HepG2 (cell line): Measurements from ENCODE around the gene TMEM239. TPM values are rescaled to one million over a fixed set of nuclear protein-coding genes. Genes with fewer than 3 reads are reported as not detected.

Experiments used
- ARNTL ChIP-seq: sonication (generic); formaldehyde crosslinking; IDR thresholded peaks from 2 replicates; pipeline ENCODE4 v1.4.0; 2020; ENCODE audit warnings: mild to moderate bottlenecking, missing genetic modification reagents
- HOXA9 ChIP-seq: sonication (generic); formaldehyde crosslinking; IDR thresholded peaks from 2 replicates; pipeline ENCODE4 v1.8.1; 2022; ENCODE audit warnings: missing genetic modification reagents, mild to moderate bottlenecking, moderate library complexity, borderline replicate concordance
- KDM2A ChIP-seq: sonication (generic); formaldehyde crosslinking; IDR thresholded peaks from 2 replicates; pipeline ENCODE4 v1.4.0; 2020; ENCODE audit warnings: low read depth, missing genetic modification reagents, borderline replicate concordance
- NCOR1 ChIP-seq: fragments of 200-600 bp; sonication (generic); IDR thresholded peaks from 2 replicates; pipeline ENCODE4 v1.7.0; 2017; ENCODE audit warnings: antibody characterized with exemption, low read length, borderline replicate concordance
- NFE2 ChIP-seq: sonication (generic); formaldehyde crosslinking; IDR thresholded peaks from 2 replicates; pipeline ENCODE4 v1.4.0; 2020; ENCODE audit warnings: missing genetic modification reagents
- NFYB ChIP-seq: sonication (generic); formaldehyde crosslinking; IDR thresholded peaks from 2 replicates; pipeline ENCODE4 v1.4.0; 2020; ENCODE audit warnings: missing genetic modification reagents
- PHF20 ChIP-seq: sonication (generic); formaldehyde crosslinking; IDR thresholded peaks from 2 replicates; pipeline ENCODE4 v1.5.0; 2020; ENCODE audit warnings: mild to moderate bottlenecking, missing genetic modification reagents
- RFX5 ChIP-seq: IDR thresholded peaks from 2 replicates; pipeline ENCODE4 v1.6.1; 2011; ENCODE audit warnings: low read depth, low read length, improper control_type of control experiment
- SAP130 ChIP-seq: IDR thresholded peaks from 2 replicates; pipeline ENCODE4 v1.6.1; 2016; ENCODE audit warnings: low read depth
- SIN3A ChIP-seq: IDR thresholded peaks from 2 replicates; pipeline ENCODE4 v1.6.1; 2011; ENCODE audit warnings: low read depth, mild to moderate bottlenecking, control low read depth, low read length, borderline replicate concordance
- SNAI1 ChIP-seq: sonication (generic); formaldehyde crosslinking; IDR thresholded peaks from 2 replicates; pipeline ENCODE4 v1.5.0; 2020; ENCODE audit warnings: mild to moderate bottlenecking, missing genetic modification reagents, borderline replicate concordance
- SP2 ChIP-seq: sonication (generic); formaldehyde crosslinking; IDR thresholded peaks from 2 replicates; pipeline ENCODE4 v1.5.1; 2020; ENCODE audit warnings: mild to moderate bottlenecking, missing genetic modification reagents
- TEF ChIP-seq: sonication (generic); formaldehyde crosslinking; IDR thresholded peaks from 2 replicates; pipeline ENCODE4 v1.5.0; 2020; ENCODE audit warnings: missing genetic modification reagents
- YY1 ChIP-seq: IDR thresholded peaks from 2 replicates; pipeline ENCODE4 v1.6.1; 2011; ENCODE audit warnings: low read length, low read depth, moderate library complexity, mild to moderate bottlenecking; ENCODE audit not compliant: insufficient read depth, insufficient replicate concordance
- ZNF569 ChIP-seq: sonication (generic); formaldehyde crosslinking; IDR thresholded peaks from 2 replicates; pipeline ENCODE4 v1.5.0; 2020; ENCODE audit warnings: mild to moderate bottlenecking, missing genetic modification reagents, moderate library complexity, borderline replicate concordance
- ZNF605 ChIP-seq: sonication (generic); formaldehyde crosslinking; IDR thresholded peaks from 2 replicates; pipeline ENCODE4 v1.8.0; 2022; ENCODE audit warnings: mild to moderate bottlenecking, missing genetic modification reagents
- ZNF615 ChIP-seq: sonication (generic); formaldehyde crosslinking; IDR thresholded peaks from 2 replicates; pipeline ENCODE4 v1.5.0; 2020; ENCODE audit warnings: mild to moderate bottlenecking, missing genetic modification reagents, borderline replicate concordance
- ZNF768 ChIP-seq: sonication (generic); formaldehyde crosslinking; IDR thresholded peaks from 2 replicates; pipeline ENCODE4 v1.4.0; 2020; ENCODE audit warnings: missing genetic modification reagents
- ZNF772 ChIP-seq: sonication (generic); formaldehyde crosslinking; IDR thresholded peaks from 2 replicates; pipeline ENCODE4 v1.5.0; 2020; ENCODE audit warnings: mild to moderate bottlenecking, missing genetic modification reagents
- ZNF775 ChIP-seq: sonication (generic); formaldehyde crosslinking; IDR thresholded peaks from 2 replicates; pipeline ENCODE4 v1.4.0; 2020; ENCODE audit warnings: missing genetic modification reagents, mild to moderate bottlenecking, moderate library complexity, borderline replicate concordance
- polyA plus RNA-seq, 8 experiments: library from polyadenylated mRNA; depleted of rRNA in 3 of 8; stranded (reverse) in 7 of 8; unstranded in 1 of 8; fragments of >200 nt; fragmentation: Illumina TruSeq in 4 of 8; extraction: Trizol in 4 of 8; gene quantifications; 2 replicates each; pipeline versions ENCODE4 v1.2.1 to v1.2.3, GENCODE V29; 2011 to 2016; ENCODE audit warnings: low read depth in 4 of 8, missing spikeins in 1 of 8, mixed read lengths in 1 of 8; ENCODE audit not compliant: insufficient read depth in 1 of 8
- total RNA-seq, 5 experiments: library from RNA; depleted of rRNA; stranded (reverse); fragments of >200 nt; fragmentation: Illumina TruSeq; extraction: Trizol; gene quantifications; 2 replicates each; pipeline ENCODE4 v1.2.3, GENCODE V29; 2016; ENCODE audit warnings: low read depth in 1 of 5
- TF ChIP-seq, protein P1 (sequence below): sonication (generic); formaldehyde crosslinking; IDR thresholded peaks from 2 replicates; pipeline ENCODE4 v1.4.0; 2020; ENCODE audit warnings: missing genetic modification reagents, borderline replicate concordance
- TF ChIP-seq, protein P2 (sequence below): sonication (generic); formaldehyde crosslinking; IDR thresholded peaks from 2 replicates; pipeline ENCODE4 v1.4.0; 2020; ENCODE audit warnings: low read depth, mild to moderate bottlenecking, missing genetic modification reagents
- TF ChIP-seq, protein P3 (sequence below): sonication (generic); formaldehyde crosslinking; IDR thresholded peaks from 2 replicates; pipeline ENCODE4 v1.4.0; 2020; ENCODE audit warnings: low read depth, mild to moderate bottlenecking, missing genetic modification reagents

Gene TMEM239
- total and polyA plus RNA-seq, 2 of the 13 experiments (the other 11 are each of a cell fraction or from before 2014, with no cell fraction given): not detected

DNA sequence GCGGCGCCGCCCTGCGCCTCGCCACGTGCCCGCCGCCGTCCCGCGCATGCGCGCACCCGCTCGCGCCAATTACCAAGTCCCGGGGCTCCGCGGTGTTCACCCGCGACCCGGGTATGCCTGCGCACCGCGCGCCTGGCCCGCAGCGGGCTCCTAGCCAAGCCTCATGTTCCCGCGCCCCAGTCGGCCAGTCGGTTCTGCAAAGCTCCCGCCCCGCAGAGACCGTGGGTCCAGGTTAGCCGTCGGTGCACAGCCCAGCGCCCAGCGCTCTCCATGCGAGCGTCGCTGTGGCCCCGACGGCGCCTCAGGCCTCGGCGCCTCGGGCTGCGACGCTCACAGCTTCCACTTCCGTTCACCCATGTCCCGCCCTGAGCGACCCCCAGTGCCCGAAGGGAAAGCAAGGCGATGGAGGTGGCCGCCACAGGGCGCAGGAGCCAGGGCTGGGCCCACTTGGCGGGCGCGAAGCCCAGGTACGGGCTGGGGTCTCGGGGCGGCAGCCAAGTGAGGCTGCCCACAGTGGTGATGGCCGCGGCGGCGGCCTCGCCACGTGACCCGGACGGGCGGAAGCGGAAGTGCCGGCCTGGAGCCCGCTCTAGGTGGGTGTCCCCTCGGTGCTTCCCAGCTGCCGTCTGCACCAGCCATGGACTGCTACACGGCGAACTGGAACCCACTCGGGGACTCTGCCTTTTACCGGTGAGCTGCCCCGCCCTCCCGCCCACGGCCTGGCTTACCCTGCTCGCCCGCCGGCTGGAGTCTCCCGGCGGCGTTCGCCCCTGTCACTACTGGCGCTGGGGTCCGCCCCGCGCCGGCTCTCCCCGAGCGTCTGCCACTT, 24.2 kb downstream of the TMEM239 start, which contains the start of the genes PCED1A and VPS16 (continued):
- TF ChIP-seq HOXA9 (CRISPR knock-in tag): peak; percentile 96; the same call in 1 of the 2 replicates
- TF ChIP-seq PHF20: peak; percentile 97
- peak; percentile 52; the same call in 1 of the 2 replicates for TF ChIP-seq ZNF775 (CRISPR knock-in tag)
- TF ChIP-seq, protein P1, sequence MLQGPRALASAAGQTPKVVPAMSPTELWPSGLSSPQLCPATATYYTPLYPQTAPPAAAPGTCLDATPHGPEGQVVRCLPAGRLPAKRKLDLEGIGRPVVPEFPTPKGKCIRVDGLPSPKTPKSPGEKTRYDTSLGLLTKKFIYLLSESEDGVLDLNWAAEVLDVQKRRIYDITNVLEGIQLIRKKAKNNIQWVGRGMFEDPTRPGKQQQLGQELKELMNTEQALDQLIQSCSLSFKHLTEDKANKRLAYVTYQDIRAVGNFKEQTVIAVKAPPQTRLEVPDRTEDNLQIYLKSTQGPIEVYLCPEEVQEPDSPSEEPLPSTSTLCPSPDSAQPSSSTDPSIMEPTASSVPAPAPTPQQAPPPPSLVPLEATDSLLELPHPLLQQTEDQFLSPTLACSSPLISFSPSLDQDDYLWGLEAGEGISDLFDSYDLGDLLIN: peak; percentile 93; the same call in 1 of the 2 replicates
- TF ChIP-seq SAP130 (CRISPR knock-in tag): peak; percentile 96
- no peak for TF ChIP-seq NCOR1
- TF ChIP-seq, protein P2, sequence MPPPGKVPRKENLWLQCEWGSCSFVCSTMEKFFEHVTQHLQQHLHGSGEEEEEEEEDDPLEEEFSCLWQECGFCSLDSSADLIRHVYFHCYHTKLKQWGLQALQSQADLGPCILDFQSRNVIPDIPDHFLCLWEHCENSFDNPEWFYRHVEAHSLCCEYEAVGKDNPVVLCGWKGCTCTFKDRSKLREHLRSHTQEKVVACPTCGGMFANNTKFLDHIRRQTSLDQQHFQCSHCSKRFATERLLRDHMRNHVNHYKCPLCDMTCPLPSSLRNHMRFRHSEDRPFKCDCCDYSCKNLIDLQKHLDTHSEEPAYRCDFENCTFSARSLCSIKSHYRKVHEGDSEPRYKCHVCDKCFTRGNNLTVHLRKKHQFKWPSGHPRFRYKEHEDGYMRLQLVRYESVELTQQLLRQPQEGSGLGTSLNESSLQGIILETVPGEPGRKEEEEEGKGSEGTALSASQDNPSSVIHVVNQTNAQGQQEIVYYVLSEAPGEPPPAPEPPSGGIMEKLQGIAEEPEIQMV (CRISPR knock-in tag): peak; percentile 83; the same call in 1 of the 2 replicates
- peak; percentile 92; the same call in 1 of the 2 replicates for TF ChIP-seq TEF (CRISPR knock-in tag)
- TF ChIP-seq ZNF605 (CRISPR knock-in tag): peak; percentile 89; the same call in 1 of the 2 replicates
- peak; percentile 72 for TF ChIP-seq SNAI1
- TF ChIP-seq SIN3A: peak; percentile 88; the same call in 1 of the 2 replicates
- TF ChIP-seq, protein P3, sequence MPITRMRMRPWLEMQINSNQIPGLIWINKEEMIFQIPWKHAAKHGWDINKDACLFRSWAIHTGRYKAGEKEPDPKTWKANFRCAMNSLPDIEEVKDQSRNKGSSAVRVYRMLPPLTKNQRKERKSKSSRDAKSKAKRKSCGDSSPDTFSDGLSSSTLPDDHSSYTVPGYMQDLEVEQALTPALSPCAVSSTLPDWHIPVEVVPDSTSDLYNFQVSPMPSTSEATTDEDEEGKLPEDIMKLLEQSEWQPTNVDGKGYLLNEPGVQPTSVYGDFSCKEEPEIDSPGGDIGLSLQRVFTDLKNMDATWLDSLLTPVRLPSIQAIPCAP: peak; percentile 68; the same call in 1 of the 2 replicates
- TF ChIP-seq ZNF615 (CRISPR knock-in tag): no peak
- TF ChIP-seq NFYB (CRISPR knock-in tag): peak; percentile 21
- peak; percentile 93 for TF ChIP-seq ARNTL (CRISPR knock-in tag)
- TF ChIP-seq ZNF768 (CRISPR knock-in tag): peak; percentile 81; the same call in 1 of the 2 replicates
- TF ChIP-seq ZNF569 (CRISPR knock-in tag): peak; percentile 90; the same call in 1 of the 2 replicates
- TF ChIP-seq ZNF772: peak; percentile 67; the same call in 1 of the 2 replicates
- peak; percentile 100 for TF ChIP-seq YY1
- TF ChIP-seq NFE2 (CRISPR knock-in tag): 0 out of 2 replicates have a peak, but pooled peaks have one; percentile 23
- peak; percentile 96 for TF ChIP-seq KDM2A
- TF ChIP-seq RFX5: no peak
- peak; percentile 75 for TF ChIP-seq SP2
